PC-9 (cell line): ENCODE measurements around the gene ZNF134. TPM values are rescaled to one million over a fixed set of nuclear protein-coding genes. Genes with fewer than 3 reads are reported as not detected.

ENCODE experiments used
- BruUV-seq: library from RNA; stranded (reverse); fragments of 400-500 nt; replicated peaks from 2 replicates; lab custom pipeline; 2021; lab: Mats Ljungman, UMichigan
- CTCF ChIA-PET: fragments of 300-600 bp; sonication (Branson Sonifier 250); formaldehyde crosslinking; loops from one replicate; lab custom pipeline; 2022; ENCODE audit warnings: antibody characterized with exemption; lab: Charles Lee
- POLR2A ChIA-PET: fragments of 300-600 bp; sonication (Branson Sonifier 250); formaldehyde crosslinking; loops from one replicate; lab custom pipeline; 2022; ENCODE audit warnings: antibody characterized with exemption; ENCODE audit not compliant: unreplicated experiment; lab: Charles Lee
- DNase-seq, 2 experiments: peaks; one replicate each; pipeline versions ENCODE4 v3.0.0 to v3.0.0-alpha.2; 2015 to 2022; ENCODE audit warnings: mixed read lengths in 1 of 2
- H2AFZ ChIP-seq: fragments of 200-600 bp; sonication (generic); 2 replicates; pipeline ENCODE4 v1.8.1; 2017; ENCODE audit warnings: antibody characterized with exemption
- H3F3A ChIP-seq: fragments of 200-600 bp; sonication (generic); 2 replicates; pipeline ENCODE4 v1.8.1; 2017; ENCODE audit warnings: antibody characterized with exemption, mild to moderate bottlenecking, low read depth; ENCODE audit not compliant: insufficient read depth
- H3K27ac ChIP-seq: fragments of 200-600 bp; sonication (generic); 2 replicates; pipeline ENCODE4 v1.6.1; 2016; ENCODE audit warnings: mixed run types
- H3K27me3 ChIP-seq: fragments of 200-600 bp; sonication (generic); 2 replicates; pipeline ENCODE4 v1.6.1; 2016; ENCODE audit warnings: low read depth, mixed run types; ENCODE audit not compliant: insufficient read depth
- H3K36me3 ChIP-seq: fragments of 200-600 bp; sonication (generic); 2 replicates; pipeline ENCODE4 v1.6.1; 2016; ENCODE audit warnings: low read depth, mixed run types
- H3K4me1 ChIP-seq: fragments of 200-600 bp; sonication (generic); replicated peaks from 2 replicates; pipeline ENCODE4 v1.6.1; 2016; ENCODE audit warnings: mixed run types; ENCODE audit not compliant: insufficient read depth
- H3K4me2 ChIP-seq: fragments of 200-600 bp; sonication (generic); 2 replicates; pipeline ENCODE4 v1.6.1; 2017; ENCODE audit warnings: mixed run types
- H3K4me3 ChIP-seq: fragments of 200-600 bp; sonication (generic); 2 replicates; pipeline ENCODE4 v1.6.1; 2016; ENCODE audit warnings: mixed run types
- H3K79me2 ChIP-seq: fragments of 200-600 bp; sonication (generic); 2 replicates; pipeline ENCODE4 v1.6.1; 2017; ENCODE audit warnings: low read depth, mixed run types
- H3K9me2 ChIP-seq: fragments of 200-600 bp; sonication (generic); 2 replicates; pipeline ENCODE4 v1.8.1; 2017; ENCODE audit warnings: mild to moderate bottlenecking; ENCODE audit not compliant: insufficient read depth
- H3K9me3 ChIP-seq: fragments of 200-600 bp; sonication (generic); 2 replicates; pipeline ENCODE4 v1.8.1; 2016; ENCODE audit warnings: low read depth; ENCODE audit not compliant: insufficient read depth
- H4K20me1 ChIP-seq: fragments of 200-600 bp; sonication (generic); 2 replicates; pipeline ENCODE4 v1.8.1; 2017; ENCODE audit not compliant: insufficient read depth
- CTCF ChIP-seq: fragments of 200-600 bp; sonication (generic); conservative IDR thresholded peaks from 2 replicates; pipeline ENCODE4 v1.6.1; 2017; ENCODE audit warnings: mixed run types, antibody characterized with exemption, mild to moderate bottlenecking, moderate library complexity
- EZH2 ChIP-seq: fragments of 200-600 bp; sonication (generic); IDR thresholded peaks from 2 replicates; pipeline ENCODE4 v1.8.0; 2017; ENCODE audit warnings: antibody characterized with exemption, low read depth
- intact Hi-C: fragments of 100-400 bp; cut with micrococcal nuclease; formaldehyde crosslinking; loops from one replicate; pipeline ENCODE4 v1.10.0; 2022; ENCODE audit not compliant: unreplicated experiment
- total RNA-seq: library from RNA; stranded (reverse); gene quantifications from 2 replicates; pipeline ENCODE4 v1.2.3, GENCODE V29; 2021

Gene ZNF134
- total RNA-seq, 1 experiment from 2014 or later, result 16.5 TPM

- TF ChIP-seq EZH2 (no peak), CTCF (no peak)
- ChIA-PET CTCF (no interaction called here), POLR2A (interaction anchor here (0.5 to 0.6 kb wide), 2 partner anchors 283 to 297 kb away, joined by 3 to 15 read pairs; no protein-coding TSS in a partner anchor)
- H3F3A ChIP-seq, result no peaks in the 10 kb centered on the region
- H3K4me1 ChIP-seq, result peaks cover 7% of the 10 kb centered on the region
- no peaks in the 10 kb centered on the region for H3K27me3 ChIP-seq
- no peak for DNase-seq
- H3K4me3 ChIP-seq, result peak overlapping the region; percentile 74
- peaks cover 21% of the 10 kb centered on the region for H3K9me3 ChIP-seq
- intact Hi-C loops, result loop anchor here (1.0 to 5.0 kb wide), 3 partner anchors 19 to 76 kb away; partner anchors contain the start of genes ZNF134, ZNF550 and ZNF551
- no TSS peak for BruUV-seq
- peaks cover 9% of the 10 kb centered on the region; the same call in 1 of the 2 replicates for H3K79me2 ChIP-seq
- no peaks in the 10 kb centered on the region for H3K9me2 ChIP-seq
- peak overlapping the region; percentile 91 for H3K4me2 ChIP-seq
- H4K20me1 ChIP-seq, result no peaks in the 10 kb centered on the region
- H3K27ac ChIP-seq, result no peak overlapping the region
- peak overlapping the region; percentile 98 for H2AFZ ChIP-seq
- peaks cover 25% of the 10 kb centered on the region for H3K36me3 ChIP-seq
Measured at GRCh38 chr19:57633832-57634131, 19.7 kb downstream of the ZNF134 start.

DNA sequence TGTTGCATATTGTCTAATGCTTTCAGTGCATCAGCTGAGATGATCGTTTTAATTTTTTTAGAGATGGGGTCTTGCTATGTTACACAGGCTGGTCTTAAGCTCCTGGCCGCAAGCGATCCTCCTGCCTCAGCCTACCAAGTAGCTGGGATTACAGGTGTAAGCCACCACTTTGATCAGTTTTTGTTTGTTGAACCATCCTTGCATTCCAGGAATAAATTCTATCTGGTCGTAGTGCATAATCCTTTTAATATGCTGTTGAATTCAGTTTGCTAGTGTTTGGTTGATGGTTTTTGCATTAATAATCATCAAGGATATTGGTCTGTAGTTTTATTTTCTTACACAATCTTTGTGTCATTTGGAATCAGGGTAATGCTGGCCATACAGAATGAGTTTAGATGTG lies 23.3 kb downstream of the ZNF134 start:
- H3K27me3 ChIP-seq, result no peaks in the 10 kb centered on the region
- no peaks in the 10 kb centered on the region for H4K20me1 ChIP-seq
- intact Hi-C loops, result no loop called here
- peaks cover 44% of the 10 kb centered on the region for H3K9me3 ChIP-seq
- CTCF ChIA-PET, result no interaction called here
- BruUV-seq, result no TSS peak
- H3K36me3 ChIP-seq, result peaks cover 57% of the 10 kb centered on the region
- H3F3A ChIP-seq, result no peaks in the 10 kb centered on the region
- POLR2A ChIA-PET, result no interaction called here
- H3K4me3 ChIP-seq, result no peak overlapping the region
- peaks cover 9% of the 10 kb centered on the region; the same call in 1 of the 2 replicates for H3K79me2 ChIP-seq
- no peak for DNase-seq
- H2AFZ ChIP-seq, result no peak overlapping the region
- no peak for TF ChIP-seq CTCF
- no peak for TF ChIP-seq EZH2
- H3K4me2 ChIP-seq, result no peak overlapping the region
- no peaks in the 10 kb centered on the region for H3K9me2 ChIP-seq
- H3K4me1 ChIP-seq, result peaks cover 7% of the 10 kb centered on the region
- H3K27ac ChIP-seq, result no peak overlapping the region

- Histone ChIP-seq H3K4me3 (peak overlapping the region; percentile 13; the same call in 1 of the 2 replicates), H2AFZ (no peak overlapping the region), H3F3A (no peaks in the 10 kb centered on the region), H3K9me3 (peaks cover 40% of the 10 kb centered on the region), H3K36me3 (peaks cover 54% of the 10 kb centered on the region), H3K27ac (no peak overlapping the region), H3K4me2 (no peak overlapping the region), H3K9me2 (no peaks in the 10 kb centered on the region), H3K4me1 (no peaks in the 10 kb centered on the region), H3K79me2 (no peaks in the 10 kb centered on the region), H3K27me3 (no peaks in the 10 kb centered on the region), H4K20me1 (no peaks in the 10 kb centered on the region)
- no peak for DNase-seq
- no peak for TF ChIP-seq EZH2
- intact Hi-C loops, result no loop called here
- CTCF ChIA-PET, result no interaction called here
- no TSS peak for BruUV-seq
- POLR2A ChIA-PET, result no interaction called here
Measured at GRCh38 chr19:57641715-57642234, 27.7 kb downstream of the ZNF134 start.
